Trophoblast cell (in vitro differentiated cells and primary cell): ENCODE measurements around the gene DHX34.
"Not testable (repeated sequence)": the region's sequence is repeated elsewhere in the genome, so short reads cannot be mapped to it uniquely, and the experiment has no call there.

Experiments used
- DNase-seq, 2 donors: peaks; one replicate each; pipeline ENCODE4 v3.0.0-alpha.2; 2016
- H2AFZ ChIP-seq: 2 replicates; pipeline ENCODE4 v1.6.1; 2013; ENCODE audit warnings: low read length, moderate library complexity, mild to moderate bottlenecking; ENCODE audit not compliant: insufficient read depth, poor library complexity
- H2AK5ac ChIP-seq: 2 replicates; pipeline ENCODE4 v1.6.1; 2013; ENCODE audit warnings: mild to moderate bottlenecking, low read length
- H2BK120ac ChIP-seq: 2 replicates; pipeline ENCODE4 v1.6.1; 2013; ENCODE audit warnings: low read length, mild to moderate bottlenecking, moderate library complexity; ENCODE audit not compliant: insufficient read depth, poor library complexity
- H2BK12ac ChIP-seq: 2 replicates; pipeline ENCODE4 v1.6.1; 2013; ENCODE audit warnings: mild to moderate bottlenecking, low read length, moderate library complexity
- H2BK5ac ChIP-seq: 2 replicates; pipeline ENCODE4 v1.6.1; 2013; ENCODE audit warnings: low read length, low read depth, moderate library complexity, mild to moderate bottlenecking; ENCODE audit not compliant: poor library complexity
- H3K14ac ChIP-seq: 2 replicates; pipeline ENCODE4 v1.6.1; 2013; ENCODE audit warnings: mild to moderate bottlenecking, low read length
- H3K18ac ChIP-seq: 2 replicates; pipeline ENCODE4 v1.6.1; 2013; ENCODE audit warnings: mild to moderate bottlenecking, low read length
- H3K23ac ChIP-seq: 2 replicates; pipeline ENCODE4 v1.6.1; 2013; ENCODE audit warnings: low read length
- H3K27ac ChIP-seq: 2 replicates; pipeline ENCODE4 v1.5.1; 2013; ENCODE audit warnings: low read depth, mild to moderate bottlenecking, inconsistent platforms, low read length, moderate library complexity
- H3K27me3 ChIP-seq: 2 replicates; pipeline ENCODE4 v1.6.1; 2013; ENCODE audit warnings: inconsistent platforms, mild to moderate bottlenecking, low read length, moderate library complexity; ENCODE audit not compliant: insufficient read depth
- H3K36me3 ChIP-seq, 2 experiments: 1 replicate in 1 of 2; 2 replicates in 1 of 2; pipeline ENCODE4 v1.6.1; 2013; ENCODE audit warnings: low read length in 2 of 2, mild to moderate bottlenecking in 2 of 2, moderate library complexity in 1 of 2; ENCODE audit not compliant: insufficient read depth in 2 of 2, control insufficient read depth in 1 of 2
- H3K4ac ChIP-seq: 2 replicates; pipeline ENCODE4 v1.6.1; 2013; ENCODE audit warnings: low read depth, mild to moderate bottlenecking, low read length, moderate library complexity
- H3K4me1 ChIP-seq, 2 experiments: 1 replicate in 1 of 2; 2 replicates in 1 of 2; pipeline ENCODE4 v1.6.1; 2013; ENCODE audit warnings: low read length in 2 of 2, mild to moderate bottlenecking in 2 of 2, moderate library complexity in 1 of 2; ENCODE audit not compliant: insufficient read depth in 2 of 2, control insufficient read depth in 1 of 2
- H3K4me2 ChIP-seq: 2 replicates; pipeline ENCODE4 v1.6.1; 2013; ENCODE audit warnings: inconsistent platforms, mild to moderate bottlenecking, low read length, moderate library complexity
- H3K4me3 ChIP-seq: 2 replicates; pipeline ENCODE4 v1.5.1; 2013; ENCODE audit warnings: mild to moderate bottlenecking, low read depth, low read length, inconsistent platforms
- H3K79me1 ChIP-seq: one replicate; pipeline ENCODE4 v1.6.1; 2013; ENCODE audit warnings: low read length
- H3K79me2 ChIP-seq: 2 replicates; pipeline ENCODE4 v1.6.1; 2013; ENCODE audit warnings: low read length, mild to moderate bottlenecking; ENCODE audit not compliant: control insufficient read depth, insufficient read depth, poor library complexity
- H3K9ac ChIP-seq: 2 replicates; pipeline ENCODE4 v1.6.1; 2013; ENCODE audit warnings: mild to moderate bottlenecking, low read length
- H3K9me3 ChIP-seq: 2 replicates; pipeline ENCODE4 v1.6.1; 2013; ENCODE audit warnings: low read depth, mild to moderate bottlenecking, control low read depth, inconsistent platforms, low read length; ENCODE audit not compliant: insufficient read depth
- H4K12ac ChIP-seq: 2 replicates; pipeline ENCODE4 v1.6.1; 2013; ENCODE audit warnings: low read depth, mild to moderate bottlenecking, low read length, moderate library complexity
- H4K8ac ChIP-seq: 2 replicates; pipeline ENCODE4 v1.6.1; 2013; ENCODE audit warnings: low read depth, mild to moderate bottlenecking, low read length, moderate library complexity
- H4K91ac ChIP-seq: one replicate; pipeline ENCODE4 v1.6.1; 2013; ENCODE audit warnings: low read depth, mild to moderate bottlenecking, low read length, moderate library complexity
- WGBS: extraction: QIAGEN DNeasy Blood & Tissue Kit; methylation state at CpG from one replicate; pipeline ENCODE4 v1.1.7; 2013; ENCODE audit warnings: missing lambda C conversion rate; ENCODE audit not compliant: insufficient read length, insufficient coverage; ENCODE audit errors: extremely low coverage; 5-methylcytosine and 5-hydroxymethylcytosine counted together

The DHX34 gene

DNA sequence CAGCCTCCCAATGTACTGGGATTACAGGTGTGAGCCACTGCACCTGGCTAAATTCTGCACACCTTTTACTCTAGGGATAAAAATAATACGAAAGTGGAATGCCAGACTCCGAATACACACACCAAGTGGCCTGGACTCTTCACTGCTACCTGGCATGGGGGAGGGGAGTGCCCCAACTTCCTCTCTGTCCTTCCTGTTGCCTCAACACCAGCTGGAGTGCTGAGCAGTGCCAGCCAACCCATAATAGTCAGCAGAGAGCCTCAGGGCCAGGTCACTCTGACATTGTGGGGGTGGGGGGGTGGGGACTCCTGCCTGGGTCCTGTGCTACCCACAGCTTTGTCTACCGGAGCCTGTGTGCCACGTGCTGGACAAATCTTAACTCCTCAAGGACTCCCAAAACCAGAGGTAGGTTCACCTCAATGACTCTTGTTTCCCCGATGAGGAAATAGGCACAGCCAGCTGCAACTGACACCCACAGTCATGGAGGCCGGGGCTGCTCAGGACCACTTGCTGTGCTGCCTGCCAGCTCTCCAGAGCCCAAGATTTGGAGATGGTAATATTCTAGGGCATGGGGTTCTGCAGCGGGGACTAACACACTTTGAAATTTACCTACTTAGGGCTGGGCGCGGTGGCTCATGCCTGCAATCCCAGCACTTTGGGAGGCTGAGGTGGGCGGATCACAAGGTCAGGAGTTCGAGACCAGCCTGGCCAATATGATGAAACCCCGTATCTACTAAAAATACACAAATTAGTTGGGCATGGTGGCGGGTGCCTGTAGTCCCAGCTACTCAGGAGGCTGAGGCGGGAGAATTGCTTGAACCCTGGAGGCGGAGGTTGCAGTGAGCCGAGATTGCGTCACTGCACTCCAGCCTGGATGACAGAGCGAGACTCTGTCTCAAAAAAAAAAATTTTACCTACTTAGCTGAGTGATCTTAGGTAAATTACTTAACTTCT lies 12.1 kb upstream of the DHX34 start:
- not testable (repeated sequence) for H3K4me2 ChIP-seq
- whole genome bisulfite sequencing, result no CpG with 5 or more reads among the region's 18 CpGs

DNA sequence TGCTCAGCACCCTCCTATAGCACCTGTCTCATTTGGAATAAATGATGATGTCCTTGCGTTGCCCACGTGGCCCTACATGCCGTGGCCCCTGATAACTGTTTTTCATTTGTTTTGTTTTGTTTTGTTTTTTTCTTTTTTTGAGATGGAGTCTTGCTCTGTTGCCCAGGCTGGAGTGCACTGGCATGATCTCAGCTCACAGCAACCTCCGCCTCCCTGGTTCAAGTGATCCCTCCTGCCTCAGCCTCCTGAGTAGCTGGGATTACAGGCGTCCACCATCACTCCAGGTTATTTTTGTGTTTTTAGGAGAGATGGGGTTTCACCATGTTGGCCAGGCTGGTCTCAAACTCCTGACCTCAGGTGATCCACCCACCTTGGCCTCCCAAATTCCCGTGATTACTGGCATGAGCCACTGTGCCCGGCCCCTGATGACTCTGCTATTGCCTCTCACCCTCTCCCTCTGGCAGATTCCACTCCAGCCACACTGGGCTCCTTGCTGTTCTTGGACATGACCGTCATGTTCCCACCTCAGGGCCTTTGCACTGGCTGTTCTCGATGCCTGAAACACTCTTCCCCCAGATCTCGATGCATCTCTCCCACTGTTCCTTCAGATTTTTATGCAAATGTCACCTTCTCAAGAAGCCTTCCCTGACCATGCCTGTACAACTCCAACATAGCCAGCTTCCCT lies 9.8 kb upstream of the DHX34 start:
- DNase-seq, result no peak
- Histone ChIP-seq H3K36me3 (no peaks in the 10 kb centered on the region), H4K91ac (no peak overlapping the region), H4K8ac (no peak overlapping the region), H3K14ac (no peak overlapping the region), H3K4me1 (no peaks in the 10 kb centered on the region), H3K79me1 (no peaks in the 10 kb centered on the region), H4K12ac (no peak overlapping the region), H2AFZ (no peak overlapping the region), H3K18ac (no peak overlapping the region), H3K4me3 (no peak overlapping the region), H3K27me3 (no peaks in the 10 kb centered on the region), H3K4me2 (no peak overlapping the region), H2BK12ac (no peak overlapping the region), H2BK120ac (no peak overlapping the region), H3K79me2 (no peaks in the 10 kb centered on the region), H2AK5ac (no peak overlapping the region), H2BK5ac (no peak overlapping the region), H3K9me3 (no peaks in the 10 kb centered on the region), H3K4ac (no peak overlapping the region), H3K23ac (no peak overlapping the region), H3K27ac (no peak overlapping the region), H3K9ac (no peak overlapping the region)
- WGBS, result no CpG with 5 or more reads among the region's 10 CpGs

More for the DNA sequence above, 12.1 kb upstream of the DHX34 start:
- H2AFZ ChIP-seq, H3K14ac ChIP-seq, H2BK12ac ChIP-seq, H2BK120ac ChIP-seq, DNase-seq, H3K79me2 ChIP-seq, H3K4me1 ChIP-seq, H3K4me3 ChIP-seq, H4K12ac ChIP-seq, H2BK5ac ChIP-seq, H3K27me3 ChIP-seq, H4K8ac ChIP-seq, H4K91ac ChIP-seq, H3K36me3 ChIP-seq, H2AK5ac ChIP-seq, H3K23ac ChIP-seq, H3K9ac ChIP-seq, H3K18ac ChIP-seq, H3K4ac ChIP-seq, H3K79me1 ChIP-seq, H3K27ac ChIP-seq, H3K9me3 ChIP-seq: not testable (repeated sequence)

DNA sequence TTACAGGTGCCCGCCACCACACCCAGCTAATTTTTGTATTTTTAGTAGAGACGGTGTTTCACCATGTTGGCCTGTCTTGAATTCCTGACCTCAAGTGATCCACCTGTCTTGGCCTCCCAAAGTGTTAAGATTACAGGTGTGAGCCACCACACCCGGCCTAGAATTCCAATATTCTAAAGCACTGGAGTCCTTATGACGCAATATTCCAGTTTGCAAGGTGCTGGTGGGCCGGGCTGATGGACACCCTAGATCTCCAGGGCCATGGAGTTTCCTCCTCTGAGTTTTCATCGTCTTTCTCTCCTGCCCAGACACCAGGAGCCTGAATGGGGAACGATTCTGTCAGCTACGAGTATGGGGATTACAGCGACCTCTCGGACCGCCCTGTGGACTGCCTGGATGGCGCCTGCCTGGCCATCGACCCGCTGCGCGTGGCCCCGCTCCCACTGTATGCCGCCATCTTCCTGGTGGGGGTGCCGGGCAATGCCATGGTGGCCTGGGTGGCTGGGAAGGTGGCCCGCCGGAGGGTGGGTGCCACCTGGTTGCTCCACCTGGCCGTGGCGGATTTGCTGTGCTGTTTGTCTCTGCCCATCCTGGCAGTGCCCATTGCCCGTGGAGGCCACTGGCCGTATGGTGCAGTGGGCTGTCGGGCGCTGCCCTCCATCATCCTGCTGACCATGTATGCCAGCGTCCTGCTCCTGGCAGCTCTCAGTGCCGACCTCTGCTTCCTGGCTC lies 8.5 kb upstream of the DHX34 start:
- no peak overlapping the region for H2BK5ac ChIP-seq
- no peak overlapping the region for H3K18ac ChIP-seq
- H3K4me1 ChIP-seq, result no peaks in the 10 kb centered on the region
- no peak overlapping the region for H4K91ac ChIP-seq
- no peak overlapping the region for H3K9ac ChIP-seq
- no CpG with 5 or more reads among the region's 29 CpGs for WGBS
- no peak overlapping the region for H4K8ac ChIP-seq
- H3K36me3 ChIP-seq, result no peaks in the 10 kb centered on the region
- no peak overlapping the region for H3K27ac ChIP-seq
- H3K79me1 ChIP-seq, result no peaks in the 10 kb centered on the region
- H3K4ac ChIP-seq, result no peak overlapping the region
- H2BK12ac ChIP-seq, result no peak overlapping the region
- no peak overlapping the region for H2BK120ac ChIP-seq
- H4K12ac ChIP-seq, result no peak overlapping the region
- no peak overlapping the region for H2AK5ac ChIP-seq
- DNase-seq, result no peak
- H3K9me3 ChIP-seq, result no peaks in the 10 kb centered on the region
- no peaks in the 10 kb centered on the region for H3K27me3 ChIP-seq
- no peak overlapping the region for H3K4me3 ChIP-seq
- H2AFZ ChIP-seq, result no peak overlapping the region
- no peak overlapping the region for H3K23ac ChIP-seq
- H3K14ac ChIP-seq, result no peak overlapping the region
- H3K79me2 ChIP-seq, result no peaks in the 10 kb centered on the region
- H3K4me2 ChIP-seq, result no peak overlapping the region

DNA sequence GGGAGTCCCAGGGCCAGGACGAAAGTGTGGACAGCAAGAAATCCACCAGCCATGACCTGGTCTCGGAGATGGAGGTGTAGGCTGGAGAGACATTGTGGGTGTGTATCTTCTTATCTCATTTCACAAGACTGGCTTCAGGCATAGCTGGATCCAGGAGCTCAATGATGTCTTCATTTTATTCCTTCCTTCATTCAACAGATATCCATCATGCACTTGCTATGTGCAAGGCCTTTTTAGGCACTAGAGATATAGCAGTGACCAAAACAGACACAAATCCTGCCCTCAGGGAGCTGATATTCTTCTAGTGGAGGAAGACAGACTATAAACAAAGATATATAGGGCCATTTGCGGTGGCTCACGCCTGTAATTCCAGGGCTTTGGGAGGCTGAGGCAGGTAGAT lies 7.4 kb upstream of the DHX34 start:
- DNase-seq, result no peak
- no peak overlapping the region for H4K91ac ChIP-seq
- H3K4ac ChIP-seq, result no peak overlapping the region
- no peak overlapping the region for H3K14ac ChIP-seq
- no peak overlapping the region for H3K27ac ChIP-seq
- H3K9me3 ChIP-seq, result no peaks in the 10 kb centered on the region
- H3K23ac ChIP-seq, result no peak overlapping the region
- no peaks in the 10 kb centered on the region for H3K27me3 ChIP-seq
- no peak overlapping the region for H2BK5ac ChIP-seq
- no peak overlapping the region for H4K12ac ChIP-seq
- H2BK120ac ChIP-seq, result no peak overlapping the region
- H2AK5ac ChIP-seq, result no peak overlapping the region
- H3K4me2 ChIP-seq, result no peak overlapping the region
- no peak overlapping the region for H2BK12ac ChIP-seq
- H2AFZ ChIP-seq, result no peak overlapping the region
- H3K36me3 ChIP-seq, result no peaks in the 10 kb centered on the region
- H3K4me1 ChIP-seq, result no peaks in the 10 kb centered on the region
- H3K18ac ChIP-seq, result no peak overlapping the region
- H3K9ac ChIP-seq, result no peak overlapping the region
- H3K4me3 ChIP-seq, result no peak overlapping the region
- H4K8ac ChIP-seq, result no peak overlapping the region
- H3K79me2 ChIP-seq, result no peaks in the 10 kb centered on the region
- no CpG with 5 or more reads among the region's 4 CpGs for WGBS
- H3K79me1 ChIP-seq, result no peaks in the 10 kb centered on the region
